HepG2 (cell line): ENCODE results near the gene FAM181A. TPM values are rescaled to one million over a fixed set of nuclear protein-coding genes. Genes with fewer than 3 reads are reported as not detected.
A peak's percentile ranks its signal among the peaks of the same experiment; 100 is the strongest.

Experiments used
- ATAC-seq: fragments of 200-7000 bp; cut with Tn5 transposase; 3 replicates; pipeline ENCODE4 v1.9.1; 2020; ENCODE audit warnings: mild to moderate bottlenecking, moderate library complexity
- BruUV-seq: library from RNA; stranded (reverse); fragments of 400-500 nt; replicated peaks from 2 replicates; lab custom pipeline; 2021; lab: Mats Ljungman, UMichigan
- CTCF ChIA-PET: fragments of 300-600 bp; formaldehyde crosslinking; extraction: SDS; loops from one replicate; lab custom pipeline; 2021; ENCODE audit warnings: low total read pairs, inconsistent platforms, low intra/inter-chr PET ratio; lab: Yijun Ruan, JAX
- POLR2A ChIA-PET: fragments of 350-600 bp; sonication (Branson Sonifier 250); formaldehyde crosslinking; loops from one replicate; lab custom pipeline; 2020; ENCODE audit warnings: antibody characterized with exemption, inconsistent platforms; lab: Yijun Ruan, JAX
- DNase-seq: peaks from one replicate; pipeline ENCODE4 v3.0.0-alpha.2; 2015; ENCODE audit warnings: low spot score
- FAIRE-seq: peaks from 3 replicates; lab custom pipeline; 2011; peaks lifted over from hg19 to GRCh38; lab: Jason Lieb, UNC
- H2AFZ ChIP-seq: one replicate; pipeline ENCODE4 v1.6.1; 2011; ENCODE audit warnings: low read length, inconsistent platforms
- H3K27ac ChIP-seq: fragments of 300-600 bp; 3 replicates; pipeline ENCODE4 v1.8.0; 2011; ENCODE audit warnings: mixed run types, mild to moderate bottlenecking, mixed read lengths, low read length, inconsistent platforms; ENCODE audit not compliant: insufficient read depth; ENCODE audit errors: extremely low read length
- H3K27me3 ChIP-seq, 2 experiments: fragments of 200-600 bp in 1 of 2; 2 replicates in 1 of 2; 3 replicates in 1 of 2; pipeline versions ENCODE4 v1.6.0 to v1.8.0; 2011; ENCODE audit warnings: low read length in 2 of 2, mild to moderate bottlenecking in 2 of 2, moderate library complexity in 2 of 2, inconsistent platforms in 1 of 2; ENCODE audit not compliant: insufficient read depth in 2 of 2, control insufficient read depth in 1 of 2
- H3K36me3 ChIP-seq, 2 experiments: fragments of 200-600 bp in 1 of 2; replicated peaks in 1 of 2; 2 replicates in 1 of 2; 3 replicates in 1 of 2; pipeline versions ENCODE4 v1.5.1 to v1.8.0; 2011; ENCODE audit warnings: low read length in 2 of 2, inconsistent platforms in 1 of 2; ENCODE audit not compliant: insufficient read depth in 2 of 2, control insufficient read depth in 1 of 2
- H3K4me1 ChIP-seq: 2 replicates; pipeline ENCODE4 v1.5.1; 2012; ENCODE audit warnings: low read length, inconsistent platforms; ENCODE audit not compliant: insufficient read depth
- H3K4me2 ChIP-seq: 2 replicates; pipeline ENCODE4 v1.6.0; 2011; ENCODE audit warnings: low read depth, low read length, inconsistent platforms
- H3K4me3 ChIP-seq, 3 experiments: fragments of 200-600 bp in 1 of 3; sonication (generic), shearing (Covaris generic) in 1 of 3; replicated peaks in 1 of 3; 2 replicates each; pipeline ENCODE4 v1.5.1; 2011 to 2016; ENCODE audit warnings: low read length in 3 of 3, inconsistent platforms in 2 of 3, low read depth in 2 of 3, mild to moderate bottlenecking in 2 of 3, control low read depth in 1 of 3, mixed read lengths in 1 of 3; ENCODE audit not compliant: insufficient read depth in 1 of 3
- H3K79me2 ChIP-seq: one replicate; pipeline ENCODE4 v1.6.1; 2011; ENCODE audit warnings: low read length, inconsistent platforms; ENCODE audit not compliant: insufficient read depth
- H3K9ac ChIP-seq: 2 replicates; pipeline ENCODE4 v1.6.0; 2011; ENCODE audit warnings: mild to moderate bottlenecking, low read depth, low read length, inconsistent platforms; ENCODE audit not compliant: insufficient read depth
- H3K9me3 ChIP-seq: 2 replicates; pipeline ENCODE4 v1.5.1; 2012; ENCODE audit warnings: mild to moderate bottlenecking, low read length
- H4K20me1 ChIP-seq: 2 replicates; pipeline ENCODE4 v1.6.0; 2011; ENCODE audit warnings: inconsistent platforms, mild to moderate bottlenecking, low read length, moderate library complexity; ENCODE audit not compliant: insufficient read depth
- BATF2 ChIP-seq: sonication (generic); formaldehyde crosslinking; IDR thresholded peaks from 2 replicates; pipeline ENCODE4 v1.8.0; 2022; ENCODE audit warnings: mild to moderate bottlenecking, missing genetic modification reagents, moderate library complexity
- ERF ChIP-seq: IDR thresholded peaks from 2 replicates; pipeline ENCODE4 v1.6.1; 2018; ENCODE audit warnings: missing biosample characterization, missing genetic modification reagents
- GABPB1 ChIP-seq: IDR thresholded peaks from 2 replicates; pipeline ENCODE4 v1.6.1; 2016; ENCODE audit warnings: mild to moderate bottlenecking, missing genetic modification reagents, moderate library complexity, missing compliant biosample characterization
- KDM2A ChIP-seq: sonication (generic); formaldehyde crosslinking; IDR thresholded peaks from 2 replicates; pipeline ENCODE4 v1.4.0; 2020; ENCODE audit warnings: low read depth, missing genetic modification reagents, borderline replicate concordance
- RAD21 ChIP-seq: fragments of 450-650 bp; formaldehyde crosslinking; IDR thresholded peaks from 2 replicates; pipeline ENCODE4 v1.5.0; 2020; ENCODE audit warnings: mild to moderate bottlenecking
- SALL1 ChIP-seq: sonication (generic); formaldehyde crosslinking; IDR thresholded peaks from 2 replicates; pipeline ENCODE4 v1.8.0; 2022; ENCODE audit warnings: mild to moderate bottlenecking, missing genetic modification reagents
- STAG1 ChIP-seq: sonication (generic); formaldehyde crosslinking; IDR thresholded peaks from 2 replicates; pipeline ENCODE4 v1.4.0; 2020; ENCODE audit warnings: missing genetic modification reagents
- ZBTB3 ChIP-seq: sonication (generic); formaldehyde crosslinking; IDR thresholded peaks from 2 replicates; pipeline ENCODE4 v1.4.0; 2020; ENCODE audit warnings: low read depth, mild to moderate bottlenecking, moderate library complexity, missing genetic modification reagents, borderline replicate concordance
- ZNF121 ChIP-seq: sonication (generic); formaldehyde crosslinking; IDR thresholded peaks from 2 replicates; pipeline ENCODE4 v1.5.0; 2020; ENCODE audit warnings: mild to moderate bottlenecking, missing genetic modification reagents
- ZNF44 ChIP-seq: sonication (generic); formaldehyde crosslinking; IDR thresholded peaks from 2 replicates; pipeline ENCODE4 v1.5.1; 2020; ENCODE audit warnings: mild to moderate bottlenecking, missing genetic modification reagents
- ZNF556 ChIP-seq: sonication (generic); formaldehyde crosslinking; IDR thresholded peaks from 2 replicates; pipeline ENCODE4 v1.4.0; 2020; ENCODE audit warnings: mild to moderate bottlenecking, missing genetic modification reagents, borderline replicate concordance
- ZNF629 ChIP-seq: sonication (generic); formaldehyde crosslinking; conservative IDR thresholded peaks from 2 replicates; pipeline ENCODE4 v1.5.0; 2020; ENCODE audit warnings: missing genetic modification reagents
- ZNF644 ChIP-seq: IDR thresholded peaks from 2 replicates; pipeline ENCODE4 v1.6.1; 2016; ENCODE audit warnings: low read depth
- WGBS: methylation state at CpG from one replicate; pipeline ENCODE4 v1.1.6; 2017; ENCODE audit warnings: low lambda C conversion rate; 5-methylcytosine and 5-hydroxymethylcytosine counted together
- in situ Hi-C: cut with HindIII; loops from 2 replicates; pipeline ENCODE4 v1.10.0; 2017; ENCODE audit warnings: low pct_unique_long_range_greater_than_20kb; ENCODE audit not compliant: extremely low pct_ligation_motif_present
- intact Hi-C: fragments of 100-400 bp; cut with micrococcal nuclease; formaldehyde crosslinking; loops from one replicate; pipeline ENCODE4 v1.10.0; 2022; ENCODE audit not compliant: unreplicated experiment
- polyA plus RNA-seq, 8 experiments: library from polyadenylated mRNA; depleted of rRNA in 3 of 8; stranded (reverse) in 7 of 8; unstranded in 1 of 8; fragments of >200 nt; fragmentation: Illumina TruSeq in 4 of 8; extraction: Trizol in 4 of 8; gene quantifications; 2 replicates each; pipeline versions ENCODE4 v1.2.1 to v1.2.3, GENCODE V29; 2011 to 2016; ENCODE audit warnings: low read depth in 4 of 8, missing spikeins in 1 of 8, mixed read lengths in 1 of 8; ENCODE audit not compliant: insufficient read depth in 1 of 8
- total RNA-seq, 5 experiments: library from RNA; depleted of rRNA; stranded (reverse); fragments of >200 nt; fragmentation: Illumina TruSeq; extraction: Trizol; gene quantifications; 2 replicates each; pipeline ENCODE4 v1.2.3, GENCODE V29; 2016; ENCODE audit warnings: low read depth in 1 of 5
- TF ChIP-seq, protein P1 (sequence below): sonication (generic); formaldehyde crosslinking; IDR thresholded peaks from 2 replicates; pipeline ENCODE4 v1.4.0; 2020; ENCODE audit warnings: missing genetic modification reagents, low read depth, mild to moderate bottlenecking, borderline replicate concordance
- TF ChIP-seq, protein P2 (sequence below): sonication (generic); formaldehyde crosslinking; IDR thresholded peaks from 2 replicates; pipeline ENCODE4 v1.5.1; 2020; ENCODE audit warnings: mild to moderate bottlenecking, missing genetic modification reagents, moderate library complexity

The FAM181A gene
- total and polyA plus RNA-seq, 2 of the 13 experiments (the other 11 are each of a cell fraction or from before 2014, with no cell fraction given) = 1.1 to 1.5 TPM

- no peak for TF ChIP-seq BATF2
These were observed 21.5 kb upstream of the FAM181A start (continued) for GRCh38 chr14:93905623-93906022.

DNA sequence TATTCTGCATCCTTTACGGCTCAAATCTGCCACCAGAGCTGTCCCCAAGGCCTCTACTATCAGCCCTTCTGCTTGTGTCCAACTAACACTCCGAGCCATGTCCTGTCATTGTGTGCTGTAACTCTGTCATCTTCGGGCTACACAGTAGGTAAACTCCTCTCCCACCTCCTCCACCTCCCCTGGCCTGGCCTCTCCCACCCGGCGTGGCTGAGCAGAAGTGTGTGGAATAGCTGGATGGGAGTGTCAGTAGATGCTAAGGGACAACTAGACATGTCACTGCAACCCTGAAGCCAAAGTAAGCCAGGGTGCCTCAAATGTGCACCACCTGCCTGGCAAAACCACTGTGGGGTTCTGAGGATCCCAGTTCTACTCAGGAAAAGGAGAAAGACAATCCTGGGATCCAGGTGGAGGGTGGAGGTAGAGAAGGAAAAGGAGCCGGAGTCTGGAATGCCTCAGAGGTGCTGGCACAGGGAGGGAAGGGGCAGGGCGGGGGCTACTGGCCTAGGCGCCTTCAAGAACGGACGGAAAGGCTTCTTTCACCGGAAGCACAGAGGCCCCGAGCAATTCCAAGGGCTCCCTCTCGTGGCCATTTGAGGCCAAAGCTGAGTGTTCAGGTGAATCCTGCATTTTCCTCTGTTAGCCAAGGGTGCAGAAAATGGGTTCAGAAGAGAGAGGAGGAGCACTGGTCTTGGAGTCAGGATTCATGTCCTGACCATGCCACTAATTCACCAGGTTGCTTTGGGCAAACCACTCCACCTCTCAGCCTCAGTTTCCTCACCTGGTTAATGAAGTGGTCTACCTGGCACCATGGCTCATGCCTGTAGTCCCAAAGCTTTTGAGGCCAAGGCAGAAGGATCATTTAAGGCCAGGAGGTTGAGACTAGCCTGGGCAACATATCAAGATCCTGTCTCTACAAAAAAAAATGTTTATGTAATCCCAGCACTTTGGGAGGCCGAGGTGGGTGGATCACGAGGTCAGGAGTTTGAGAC lies 20.5 kb upstream of the FAM181A start:
- in situ Hi-C loops = loop anchor here (5.0 kb wide), 1 partner anchor 249 kb away; no protein-coding TSS in a partner anchor
- 74% methylated on average over 15 of the region's 15 CpGs for WGBS
- CTCF ChIA-PET = interaction anchor here (2.7 kb wide), 1 partner anchor 251 kb away, joined by 17 read pairs; no protein-coding TSS in a partner anchor
- H3K9me3 ChIP-seq = no peaks in the 10 kb centered on the region
- no peak for ATAC-seq
- peak overlapping the region; percentile 81 for H3K27ac ChIP-seq
- no peaks in the 10 kb centered on the region for H4K20me1 ChIP-seq
- H2AFZ ChIP-seq = no peak overlapping the region
- BruUV-seq = no TSS peak
- POLR2A ChIA-PET = no interaction called here
- H3K4me1 ChIP-seq = peaks cover 99% of the 10 kb centered on the region
- no peaks in the 10 kb centered on the region for H3K36me3 ChIP-seq
- FAIRE-seq = no peak
- peak; percentile 59 for DNase-seq
- H3K4me3 ChIP-seq = no peak overlapping the region
- no peaks in the 10 kb centered on the region for H3K79me2 ChIP-seq
- intact Hi-C loops = loop anchor here (5.0 kb wide), 1 partner anchor 799 kb away; no protein-coding TSS in a partner anchor
- peak overlapping the region; percentile 25 for H3K4me2 ChIP-seq
- peak overlapping the region; percentile 56 for H3K9ac ChIP-seq
- no peaks in the 10 kb centered on the region for H3K27me3 ChIP-seq
- TF ChIP-seq RAD21 (CRISPR knock-in tag) = peak; percentile 54; the same call in 1 of the 2 replicates
- TF ChIP-seq GABPB1 = peak; percentile 63
- TF ChIP-seq, protein P1, sequence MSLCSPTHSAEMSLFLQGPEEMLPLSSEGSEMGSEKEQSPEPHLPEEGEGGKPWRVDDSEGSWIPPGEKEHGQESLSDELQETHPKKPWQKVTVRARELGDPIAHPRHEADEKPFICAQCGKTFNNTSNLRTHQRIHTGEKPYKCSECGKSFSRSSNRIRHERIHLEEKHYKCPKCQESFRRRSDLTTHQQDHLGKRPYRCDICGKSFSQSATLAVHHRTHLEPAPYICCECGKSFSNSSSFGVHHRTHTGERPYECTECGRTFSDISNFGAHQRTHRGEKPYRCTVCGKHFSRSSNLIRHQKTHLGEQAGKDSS (CRISPR knock-in tag) = peak; percentile 97
- 0 out of 2 replicates have a peak, but pooled peaks have one; percentile 49 for TF ChIP-seq ZNF556 (CRISPR knock-in tag)
- TF ChIP-seq ZNF644 = 0 out of 2 replicates have a peak, but pooled peaks have one; percentile 10
- TF ChIP-seq ZNF629 (CRISPR knock-in tag) = peak; percentile 77
- TF ChIP-seq KDM2A (CRISPR knock-in tag) = peak; percentile 51; the same call in 1 of the 2 replicates
- no peak for TF ChIP-seq ZBTB3 (CRISPR knock-in tag)
- peak; percentile 69 for TF ChIP-seq STAG1 (CRISPR knock-in tag)
- 0 out of 2 replicates have a peak, but pooled peaks have one; percentile 32 for TF ChIP-seq ZNF121 (CRISPR knock-in tag)
- TF ChIP-seq, protein P2, sequence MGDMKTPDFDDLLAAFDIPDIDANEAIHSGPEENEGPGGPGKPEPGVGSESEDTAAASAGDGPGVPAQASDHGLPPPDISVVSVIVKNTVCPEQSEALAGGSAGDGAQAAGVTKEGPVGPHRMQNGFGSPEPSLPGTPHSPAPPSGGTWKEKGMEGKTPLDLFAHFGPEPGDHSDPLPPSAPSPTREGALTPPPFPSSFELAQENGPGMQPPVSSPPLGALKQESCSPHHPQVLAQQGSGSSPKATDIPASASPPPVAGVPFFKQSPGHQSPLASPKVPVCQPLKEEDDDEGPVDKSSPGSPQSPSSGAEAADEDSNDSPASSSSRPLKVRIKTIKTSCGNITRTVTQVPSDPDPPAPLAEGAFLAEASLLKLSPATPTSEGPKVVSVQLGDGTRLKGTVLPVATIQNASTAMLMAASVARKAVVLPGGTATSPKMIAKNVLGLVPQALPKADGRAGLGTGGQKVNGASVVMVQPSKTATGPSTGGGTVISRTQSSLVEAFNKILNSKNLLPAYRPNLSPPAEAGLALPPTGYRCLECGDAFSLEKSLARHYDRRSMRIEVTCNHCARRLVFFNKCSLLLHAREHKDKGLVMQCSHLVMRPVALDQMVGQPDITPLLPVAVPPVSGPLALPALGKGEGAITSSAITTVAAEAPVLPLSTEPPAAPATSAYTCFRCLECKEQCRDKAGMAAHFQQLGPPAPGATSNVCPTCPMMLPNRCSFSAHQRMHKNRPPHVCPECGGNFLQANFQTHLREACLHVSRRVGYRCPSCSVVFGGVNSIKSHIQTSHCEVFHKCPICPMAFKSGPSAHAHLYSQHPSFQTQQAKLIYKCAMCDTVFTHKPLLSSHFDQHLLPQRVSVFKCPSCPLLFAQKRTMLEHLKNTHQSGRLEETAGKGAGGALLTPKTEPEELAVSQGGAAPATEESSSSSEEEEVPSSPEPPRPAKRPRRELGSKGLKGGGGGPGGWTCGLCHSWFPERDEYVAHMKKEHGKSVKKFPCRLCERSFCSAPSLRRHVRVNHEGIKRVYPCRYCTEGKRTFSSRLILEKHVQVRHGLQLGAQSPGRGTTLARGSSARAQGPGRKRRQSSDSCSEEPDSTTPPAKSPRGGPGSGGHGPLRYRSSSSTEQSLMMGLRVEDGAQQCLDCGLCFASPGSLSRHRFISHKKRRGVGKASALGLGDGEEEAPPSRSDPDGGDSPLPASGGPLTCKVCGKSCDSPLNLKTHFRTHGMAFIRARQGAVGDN (CRISPR knock-in tag) = peak; percentile 76
- 0 out of 2 replicates have a peak, but pooled peaks have one; percentile 17 for TF ChIP-seq ZNF44 (CRISPR knock-in tag)
- TF ChIP-seq SALL1 (CRISPR knock-in tag) = peak; percentile 34; the same call in 1 of the 2 replicates
- TF ChIP-seq ERF = 0 out of 2 replicates have a peak, but pooled peaks have one; percentile 28
